HEK293T (cell line): ENCODE results near the gene LGI4.

Experiments used
- ARNT ChIP-seq: fragments of 450-650 bp; IDR thresholded peaks from 2 replicates; pipeline ENCODE4 v1.6.1; 2017; ENCODE audit warnings: mild to moderate bottlenecking
- BHLHE40 ChIP-seq: fragments of 450-650 bp; IDR thresholded peaks from 2 replicates; pipeline ENCODE4 v1.6.1; 2016; ENCODE audit warnings: mild to moderate bottlenecking, moderate library complexity, borderline replicate concordance
- CTBP1 ChIP-seq: fragments of 450-650 bp; IDR thresholded peaks from 2 replicates; pipeline ENCODE4 v1.6.1; 2016; ENCODE audit warnings: borderline replicate concordance
- ELF4 ChIP-seq: fragments of 450-650 bp; IDR thresholded peaks from 2 replicates; pipeline ENCODE4 v1.6.1; 2017; ENCODE audit warnings: antibody characterized with exemption
- FOXA1 ChIP-seq: fragments of 450-650 bp; IDR thresholded peaks from 2 replicates; pipeline ENCODE4 v1.6.1; 2016; ENCODE audit warnings: mild to moderate bottlenecking
- FOXK2 ChIP-seq: fragments of 450-650 bp; IDR thresholded peaks from 2 replicates; pipeline ENCODE4 v1.6.1; 2016; ENCODE audit warnings: mild to moderate bottlenecking
- FOXM1 ChIP-seq: fragments of 450-650 bp; IDR thresholded peaks from 2 replicates; pipeline ENCODE4 v1.6.1; 2017; ENCODE audit warnings: mild to moderate bottlenecking, borderline replicate concordance
- L3MBTL2 ChIP-seq: fragments of 450-650 bp; conservative IDR thresholded peaks from 2 replicates; pipeline ENCODE4 v1.6.1; 2016; ENCODE audit warnings: mild to moderate bottlenecking
- SP1 ChIP-seq: fragments of 450-650 bp; IDR thresholded peaks from 2 replicates; pipeline ENCODE4 v1.6.1; 2017
- TARDBP ChIP-seq: fragments of 450-650 bp; IDR thresholded peaks from 2 replicates; pipeline ENCODE4 v1.6.1; 2016
- TF ChIP-seq, protein P1 (sequence below): fragments of 450-650 bp; IDR thresholded peaks from 2 replicates; pipeline ENCODE4 v1.6.1; 2016

DNA sequence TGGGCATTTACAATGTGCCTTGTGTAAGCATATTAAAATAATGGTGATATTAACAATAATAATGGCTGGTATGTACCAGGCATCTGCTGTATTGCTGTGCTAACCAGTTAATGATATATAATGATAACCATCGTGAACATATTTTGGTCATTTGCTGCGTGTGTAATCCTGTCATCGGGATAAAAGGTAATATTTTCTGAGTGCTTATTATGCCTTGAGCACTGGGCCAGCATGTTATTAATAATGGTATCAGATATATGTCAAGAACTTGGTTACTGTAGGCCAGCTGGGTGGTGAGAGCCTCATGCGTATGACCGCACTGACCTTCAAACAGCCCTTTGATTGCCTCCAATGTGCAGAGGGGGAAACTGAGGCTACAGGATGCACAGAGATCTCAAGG is 41.4 kb downstream of the LGI4 start:
- TF ChIP-seq, protein P1, sequence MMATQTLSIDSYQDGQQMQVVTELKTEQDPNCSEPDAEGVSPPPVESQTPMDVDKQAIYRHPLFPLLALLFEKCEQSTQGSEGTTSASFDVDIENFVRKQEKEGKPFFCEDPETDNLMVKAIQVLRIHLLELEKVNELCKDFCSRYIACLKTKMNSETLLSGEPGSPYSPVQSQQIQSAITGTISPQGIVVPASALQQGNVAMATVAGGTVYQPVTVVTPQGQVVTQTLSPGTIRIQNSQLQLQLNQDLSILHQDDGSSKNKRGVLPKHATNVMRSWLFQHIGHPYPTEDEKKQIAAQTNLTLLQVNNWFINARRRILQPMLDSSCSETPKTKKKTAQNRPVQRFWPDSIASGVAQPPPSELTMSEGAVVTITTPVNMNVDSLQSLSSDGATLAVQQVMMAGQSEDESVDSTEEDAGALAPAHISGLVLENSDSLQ: no peak
- TF ChIP-seq ELF4 (no peak), FOXK2 (no peak), ARNT (no peak), FOXA1 (no peak), L3MBTL2 (no peak), FOXM1 (no peak), CTBP1 (no peak), BHLHE40 (no peak), TARDBP (no peak), SP1 (no peak)
